DND-41 (cell line): Measurements from ENCODE around the gene GPC4.

Experiments
- ATAC-seq: fragments of 200-7000 bp; cut with Tn5 transposase; 3 replicates; pipeline ENCODE4 v1.9.1; 2021; ENCODE audit warnings: low read depth; ENCODE audit not compliant: insufficient read depth
- DNase-seq: peaks from one replicate; pipeline ENCODE4 v3.0.0-alpha.2; 2020
- H2AFZ ChIP-seq: 2 replicates; pipeline ENCODE4 v1.6.0; 2012; ENCODE audit warnings: low read depth, low read length
- H3K27ac ChIP-seq: 2 replicates; pipeline ENCODE4 v1.5.1; 2012; ENCODE audit warnings: low read length, inconsistent platforms
- H3K27me3 ChIP-seq: fragments of 200-600 bp; sonication (generic); 2 replicates; pipeline ENCODE4 v1.6.0; 2012; ENCODE audit warnings: low read length, mild to moderate bottlenecking, inconsistent platforms; ENCODE audit not compliant: insufficient read depth, poor library complexity
- H3K36me3 ChIP-seq: 2 replicates; pipeline ENCODE4 v1.5.1; 2012; ENCODE audit warnings: low read length, inconsistent platforms; ENCODE audit not compliant: insufficient read depth
- H3K4me1 ChIP-seq: 2 replicates; pipeline ENCODE4 v1.5.1; 2012; ENCODE audit warnings: mild to moderate bottlenecking, low read length; ENCODE audit not compliant: insufficient read depth
- H3K4me2 ChIP-seq: 2 replicates; pipeline ENCODE4 v1.6.0; 2012; ENCODE audit warnings: mild to moderate bottlenecking, moderate library complexity, low read length, inconsistent platforms; ENCODE audit not compliant: insufficient read depth
- H3K4me3 ChIP-seq, 2 experiments: fragments of 200-600 bp in 1 of 2; shearing (Covaris generic) in 1 of 2; 2 replicates each; pipeline ENCODE4 v1.5.1; 2012 to 2016; ENCODE audit warnings: inconsistent platforms in 2 of 2, low read length in 2 of 2, mild to moderate bottlenecking in 2 of 2, low read depth in 1 of 2, moderate library complexity in 1 of 2
- H3K79me2 ChIP-seq: 2 replicates; pipeline ENCODE4 v1.6.0; 2012; ENCODE audit warnings: low read length, inconsistent platforms; ENCODE audit not compliant: insufficient read depth
- H3K9ac ChIP-seq: 2 replicates; pipeline ENCODE4 v1.6.0; 2012; ENCODE audit warnings: low read depth, mild to moderate bottlenecking, inconsistent platforms, low read length, moderate library complexity
- H3K9me3 ChIP-seq: 2 replicates; pipeline ENCODE4 v1.5.1; 2012; ENCODE audit warnings: low read length, moderate library complexity, mild to moderate bottlenecking, inconsistent platforms; ENCODE audit not compliant: insufficient read depth, severe bottlenecking
- H4K20me1 ChIP-seq: 2 replicates; pipeline ENCODE4 v1.6.0; 2012; ENCODE audit warnings: low read length; ENCODE audit not compliant: insufficient read depth
- EZH2 ChIP-seq: IDR thresholded peaks from 3 replicates; pipeline ENCODE4 v1.6.1; 2012; ENCODE audit warnings: borderline replicate concordance, low read depth, mild to moderate bottlenecking, moderate library complexity, low read length, inconsistent platforms; ENCODE audit not compliant: severe bottlenecking
- TF ChIP-seq, protein P1 (sequence below): IDR thresholded peaks from 2 replicates; pipeline ENCODE4 v1.5.1; 2012; ENCODE audit warnings: borderline replicate concordance, low read length, moderate library complexity, mild to moderate bottlenecking; ENCODE audit not compliant: poor library complexity, severe bottlenecking; ENCODE audit errors: extremely low read depth

GPC4 gene

GRCh38 chrX:133373386-133374079, 41.8 kb downstream of the GPC4 start:
- Histone ChIP-seq H3K36me3 (no peaks in the 10 kb centered on the region), H3K9ac (no peak overlapping the region), H3K4me3 (no peak overlapping the region), H2AFZ (no peak overlapping the region), H3K4me1 (no peaks in the 10 kb centered on the region), H3K9me3 (no peaks in the 10 kb centered on the region), H4K20me1 (no peaks in the 10 kb centered on the region), H3K27me3 (no peaks in the 10 kb centered on the region), H3K27ac (no peak overlapping the region), H3K4me2 (no peak overlapping the region), H3K79me2 (no peaks in the 10 kb centered on the region)
- TF ChIP-seq, protein P1, sequence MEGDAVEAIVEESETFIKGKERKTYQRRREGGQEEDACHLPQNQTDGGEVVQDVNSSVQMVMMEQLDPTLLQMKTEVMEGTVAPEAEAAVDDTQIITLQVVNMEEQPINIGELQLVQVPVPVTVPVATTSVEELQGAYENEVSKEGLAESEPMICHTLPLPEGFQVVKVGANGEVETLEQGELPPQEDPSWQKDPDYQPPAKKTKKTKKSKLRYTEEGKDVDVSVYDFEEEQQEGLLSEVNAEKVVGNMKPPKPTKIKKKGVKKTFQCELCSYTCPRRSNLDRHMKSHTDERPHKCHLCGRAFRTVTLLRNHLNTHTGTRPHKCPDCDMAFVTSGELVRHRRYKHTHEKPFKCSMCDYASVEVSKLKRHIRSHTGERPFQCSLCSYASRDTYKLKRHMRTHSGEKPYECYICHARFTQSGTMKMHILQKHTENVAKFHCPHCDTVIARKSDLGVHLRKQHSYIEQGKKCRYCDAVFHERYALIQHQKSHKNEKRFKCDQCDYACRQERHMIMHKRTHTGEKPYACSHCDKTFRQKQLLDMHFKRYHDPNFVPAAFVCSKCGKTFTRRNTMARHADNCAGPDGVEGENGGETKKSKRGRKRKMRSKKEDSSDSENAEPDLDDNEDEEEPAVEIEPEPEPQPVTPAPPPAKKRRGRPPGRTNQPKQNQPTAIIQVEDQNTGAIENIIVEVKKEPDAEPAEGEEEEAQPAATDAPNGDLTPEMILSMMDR, result no peak
- no peak for TF ChIP-seq EZH2
- DNase-seq (no peak), ATAC-seq (no peak)

- no peak for TF ChIP-seq EZH2
- TF ChIP-seq, protein P1, result no peak
- Histone ChIP-seq H3K79me2 (no peaks in the 10 kb centered on the region), H3K4me2 (no peak overlapping the region), H3K9me3 (no peaks in the 10 kb centered on the region), H3K36me3 (no peaks in the 10 kb centered on the region), H2AFZ (no peak overlapping the region), H3K4me3 (no peak overlapping the region), H3K27ac (no peak overlapping the region), H3K4me1 (no peaks in the 10 kb centered on the region), H3K9ac (no peak overlapping the region), H3K27me3 (no peaks in the 10 kb centered on the region), H4K20me1 (no peaks in the 10 kb centered on the region)
- DNase-seq (no peak), ATAC-seq (no peak)
These were observed 44.5 kb downstream of the GPC4 start for GRCh38 chrX:133370696-133371275.

GRCh38 chrX:133369065-133369464, 46.2 kb downstream of the GPC4 start:
- Histone ChIP-seq H3K27ac (no peak overlapping the region), H3K4me2 (no peak overlapping the region), H2AFZ (no peak overlapping the region), H4K20me1 (no peaks in the 10 kb centered on the region), H3K4me1 (no peaks in the 10 kb centered on the region), H3K27me3 (no peaks in the 10 kb centered on the region), H3K79me2 (no peaks in the 10 kb centered on the region), H3K9ac (no peak overlapping the region), H3K9me3 (no peaks in the 10 kb centered on the region), H3K36me3 (no peaks in the 10 kb centered on the region), H3K4me3 (no peak overlapping the region)
- TF ChIP-seq, protein P1, result no peak
- no peak for TF ChIP-seq EZH2
- ATAC-seq (no peak), DNase-seq (no peak)
